SK-N-SH (cell line): Measurements from ENCODE around the gene PIAS3. TPM values are rescaled to one million over a fixed set of nuclear protein-coding genes. Genes with fewer than 3 reads are reported as not detected.

Experiments
- CTCF ChIA-PET: fragments of 300-600, 350-600 bp; formaldehyde crosslinking; extraction: SDS; loops from one replicate; lab custom pipeline; 2021; lab: Yijun Ruan, JAX
- POLR2A ChIA-PET: fragments of 350-600 bp; sonication (Branson Sonifier 250); formaldehyde crosslinking; extraction: SDS; loops from one replicate; lab custom pipeline; 2020; ENCODE audit warnings: antibody characterized with exemption, inconsistent platforms; lab: Yijun Ruan, JAX
- DNase-seq: peaks from one replicate; pipeline ENCODE4 v3.0.0; 2012
- H2AFZ ChIP-seq: fragments of 200-600 bp; sonication (generic); 2 replicates; pipeline ENCODE4 v1.8.1; 2016; ENCODE audit warnings: antibody characterized with exemption, mild to moderate bottlenecking, low read depth
- H3F3A ChIP-seq: fragments of 200-600 bp; sonication (generic); replicated peaks from 2 replicates; pipeline ENCODE3; 2016; ENCODE audit warnings: antibody characterized with exemption, mild to moderate bottlenecking; ENCODE audit not compliant: insufficient read depth
- H3K27ac ChIP-seq, 2 experiments: fragments of 200-500 bp in 1 of 2; fragments of 200-600 bp in 1 of 2; sonication (Bioruptor generic) in 1 of 2; sonication (generic), shearing (Covaris generic) in 1 of 2; 2 replicates each; pipeline versions ENCODE4 v1.5.1 to v1.6.1; 2014 to 2016; ENCODE audit warnings: low read depth in 2 of 2, inconsistent platforms in 1 of 2, low read length in 1 of 2, mild to moderate bottlenecking in 1 of 2, mixed read lengths in 1 of 2
- H3K27me3 ChIP-seq: fragments of 200-600 bp; sonication (generic), shearing (Covaris generic); 2 replicates; pipeline ENCODE4 v1.6.1; 2016; ENCODE audit warnings: mixed run types; ENCODE audit not compliant: insufficient read depth
- H3K36me3 ChIP-seq, 2 experiments: fragments of 200-500 bp in 1 of 2; fragments of 200-600 bp in 1 of 2; sonication (Bioruptor generic) in 1 of 2; sonication (generic) in 1 of 2; replicated peaks in 1 of 2; 2 replicates each; pipeline versions ENCODE3 to v1.5.1; 2014 to 2016; ENCODE audit warnings: low read length in 1 of 2, mild to moderate bottlenecking in 1 of 2; ENCODE audit not compliant: insufficient read depth in 2 of 2, control insufficient read depth in 1 of 2
- H3K4me1 ChIP-seq, 2 experiments: fragments of 200-500 bp in 1 of 2; fragments of 200-600 bp in 1 of 2; sonication (Bioruptor generic) in 1 of 2; sonication (generic), shearing (Covaris generic) in 1 of 2; 2 replicates each; pipeline versions ENCODE4 v1.5.1 to v1.6.1; 2014 to 2016; ENCODE audit warnings: low read depth in 1 of 2, low read length in 1 of 2, mixed run types in 1 of 2; ENCODE audit not compliant: insufficient read depth in 2 of 2, control insufficient read depth in 1 of 2
- H3K4me2 ChIP-seq: fragments of 200-600 bp; sonication (generic), shearing (Covaris generic); 2 replicates; pipeline ENCODE4 v1.6.1; 2017; ENCODE audit warnings: mixed run types
- H3K4me3 ChIP-seq, 2 experiments: fragments of 200-500 bp in 1 of 2; fragments of 200-600 bp in 1 of 2; sonication (Bioruptor generic) in 1 of 2; sonication (generic), shearing (Covaris generic) in 1 of 2; 2 replicates each; pipeline versions ENCODE4 v1.5.1 to v1.8.1; 2014 to 2016; ENCODE audit warnings: low read depth in 2 of 2, inconsistent platforms in 1 of 2, low read length in 1 of 2, mild to moderate bottlenecking in 1 of 2, mixed read lengths in 1 of 2, moderate library complexity in 1 of 2
- H3K79me2 ChIP-seq: fragments of 200-600 bp; sonication (generic); 2 replicates; pipeline ENCODE4 v1.8.1; 2017; ENCODE audit warnings: mild to moderate bottlenecking; ENCODE audit not compliant: insufficient read depth
- H3K9ac ChIP-seq: fragments of 200-600 bp; sonication (generic); 2 replicates; pipeline ENCODE4 v1.6.1; 2017; ENCODE audit warnings: mixed run types
- H3K9me2 ChIP-seq: fragments of 200-600 bp; sonication (generic); 2 replicates; pipeline ENCODE4 v1.6.1; 2017; ENCODE audit warnings: mixed run types
- H3K9me3 ChIP-seq: fragments of 200-600 bp; sonication (generic); 2 replicates; pipeline ENCODE4 v1.6.1; 2017; ENCODE audit warnings: mixed run types, mild to moderate bottlenecking, moderate library complexity
- H4K20me1 ChIP-seq: fragments of 200-600 bp; sonication (generic); 2 replicates; pipeline ENCODE4 v1.6.1; 2017; ENCODE audit warnings: mild to moderate bottlenecking, mixed run types; ENCODE audit not compliant: insufficient read depth
- CTCF ChIP-seq: fragments of 200-600 bp; sonication (generic); IDR thresholded peaks from 2 replicates; pipeline ENCODE4 v1.6.1; 2017; ENCODE audit warnings: antibody characterized with exemption, mild to moderate bottlenecking, moderate library complexity
- ELF1 ChIP-seq: IDR thresholded peaks from 2 replicates; pipeline ENCODE4 v1.4.0; 2012
- EP300 ChIP-seq, 2 experiments: IDR thresholded peaks; 2 replicates each; pipeline versions ENCODE4 v1.4.0 to v1.6.1; 2012; ENCODE audit warnings: borderline replicate concordance in 1 of 2, low read depth in 1 of 2, low read length in 1 of 2
- GATA2 ChIP-seq: sonication (generic); formaldehyde crosslinking; IDR thresholded peaks from 2 replicates; pipeline ENCODE4 v1.5.0; 2020; ENCODE audit warnings: mild to moderate bottlenecking, missing genetic modification reagents
- JUND ChIP-seq: IDR thresholded peaks from 2 replicates; pipeline ENCODE4 v1.4.0; 2012
- MAX ChIP-seq: IDR thresholded peaks from 2 replicates; pipeline ENCODE4 v1.4.0; 2012; ENCODE audit warnings: low read depth
- NFIC ChIP-seq: IDR thresholded peaks from 2 replicates; pipeline ENCODE4 v1.4.0; 2012; ENCODE audit warnings: borderline replicate concordance
- NRF1 ChIP-seq: IDR thresholded peaks from 2 replicates; pipeline ENCODE4 v1.6.1; 2012; ENCODE audit warnings: low read depth, mild to moderate bottlenecking, low read length
- PBX3 ChIP-seq: IDR thresholded peaks from 2 replicates; pipeline ENCODE4; 2012
- RXRA ChIP-seq: IDR thresholded peaks from 2 replicates; pipeline ENCODE4 v1.4.0; 2012; ENCODE audit warnings: low read depth, mild to moderate bottlenecking, borderline replicate concordance
- SIN3A ChIP-seq: IDR thresholded peaks from 2 replicates; pipeline ENCODE4 v1.6.1; 2012; ENCODE audit warnings: low read depth, mild to moderate bottlenecking, low read length, moderate library complexity, borderline replicate concordance
- SMC3 ChIP-seq: IDR thresholded peaks from 2 replicates; pipeline ENCODE4 v1.6.1; 2012; ENCODE audit warnings: low read depth, low read length, improper control_type of control experiment
- TAF1 ChIP-seq: IDR thresholded peaks from 2 replicates; pipeline ENCODE4 v1.6.1; 2012; ENCODE audit warnings: low read depth, mild to moderate bottlenecking, low read length, moderate library complexity, borderline replicate concordance
- YY1 ChIP-seq: IDR thresholded peaks from 2 replicates; pipeline ENCODE4 v1.4.0; 2012; ENCODE audit warnings: low read depth, mild to moderate bottlenecking
- WGBS: methylation state at CpG from one replicate; pipeline ENCODE4 v1.1.6; 2017; ENCODE audit warnings: low lambda C conversion rate; 5-methylcytosine and 5-hydroxymethylcytosine counted together
- polyA plus RNA-seq, 3 experiments: library from polyadenylated mRNA; depleted of rRNA; stranded (reverse); fragments of >200 nt; gene quantifications; 2 replicates each; pipeline ENCODE4 v1.2.3, GENCODE V29; 2012

PIAS3 gene
- polyA plus RNA-seq, 1 of the 3 experiments (the other 2 are of a cell fraction): 35.5 TPM

GRCh38 chr1:145879775-145880174 is 20.9 kb upstream of the PIAS3 start:
- ChIA-PET CTCF (interaction anchor here (1.3 to 6.5 kb wide), 3 partner anchors 12 to 34 kb away, joined by 3 to 54 read pairs (median 37); partner anchors contain the start of gene NUDT17), POLR2A (no interaction called here)
- Histone ChIP-seq H4K20me1 (no peaks in the 10 kb centered on the region), H3K4me2 (no peak overlapping the region), H3K27me3 (no peaks in the 10 kb centered on the region), H3K79me2 (no peaks in the 10 kb centered on the region), H3K27ac (no peak overlapping the region), H3K9ac (no peak overlapping the region), H3K4me3 (no peak overlapping the region), H3F3A (peaks cover 7% of the 10 kb centered on the region), H3K9me3 (no peaks in the 10 kb centered on the region), H3K9me2 (no peaks in the 10 kb centered on the region), H3K36me3 (no peaks in the 10 kb centered on the region), H3K4me1 (peaks cover 0 to 7% of the 10 kb centered on the region in 2 experiments; a peak in 3 of 4 replicates), H2AFZ (no peak overlapping the region)
- DNase-seq: no peak
- WGBS: 76% methylated on average over 5 of the region's 5 CpGs
- TF ChIP-seq SMC3: no peak
- no peak for TF ChIP-seq RXRA
- TF ChIP-seq ELF1: no peak
- no peak for TF ChIP-seq CTCF
- no peak for TF ChIP-seq NFIC

- ChIA-PET POLR2A (interaction anchor here (0.7 kb wide), 1 partner anchor 49 kb away, joined by 4 read pairs; the partner anchor contains the start of gene RBM8A), CTCF (interaction anchor here (4.6 to 6.5 kb wide), 2 partner anchors 13 to 33 kb away, joined by 37 to 54 read pairs; partner anchors contain the start of gene NUDT17)
- no peak for DNase-seq
- Histone ChIP-seq H3K9ac (no peak overlapping the region), H3K36me3 (no peaks in the 10 kb centered on the region), H3F3A (no peaks in the 10 kb centered on the region), H3K27me3 (no peaks in the 10 kb centered on the region), H3K79me2 (no peaks in the 10 kb centered on the region), H3K9me2 (no peaks in the 10 kb centered on the region), H3K4me3 (no peak overlapping the region), H4K20me1 (no peaks in the 10 kb centered on the region), H3K4me1 (no peaks in the 10 kb centered on the region; a peak in 1 of 4 replicates), H3K27ac (no peak overlapping the region), H3K4me2 (no peak overlapping the region), H2AFZ (no peak overlapping the region), H3K9me3 (no peaks in the 10 kb centered on the region)
- WGBS: 96% methylated on average over 2 of the region's 2 CpGs
- TF ChIP-seq GATA2 (CRISPR knock-in tag): no peak
- TF ChIP-seq PBX3: no peak
- TF ChIP-seq SIN3A: no peak
- TF ChIP-seq EP300 (IDR thresholded peaks at IDR 0.05; ENCODE audit: borderline replicate concordance in 1 of 2, low read depth in 1 of 2, low read length in 1 of 2): no peak
- TF ChIP-seq TAF1: no peak
- TF ChIP-seq MAX: no peak
- no peak for TF ChIP-seq RXRA
- no peak for TF ChIP-seq ELF1
- TF ChIP-seq YY1: no peak
- TF ChIP-seq JUND: no peak
- no peak for TF ChIP-seq NRF1
Observed at GRCh38 chr1:145878724-145879123, 19.8 kb upstream of the PIAS3 start.
